Activated CD4-positive, alpha-beta T cell treated with anti-CD3 and anti-CD28 coated beads, Interleukin-2, amount 50 U/mL, for 24 hours (primary cell): ENCODE data around the gene CEP350.
A peak's percentile ranks its signal among the peaks of the same experiment; 100 is the strongest.
"Not testable (repeated sequence)": the region's sequence is repeated elsewhere in the genome, so short reads cannot be mapped to it uniquely, and the experiment has no call there.

Experiments used
- DNase-seq, 2 donors: peaks; one replicate each; pipeline ENCODE4 v3.0.0-alpha.2; 2020; ENCODE audit warnings: low read depth in 1 of 2, low spot score in 1 of 2

Gene CEP350

DNA sequence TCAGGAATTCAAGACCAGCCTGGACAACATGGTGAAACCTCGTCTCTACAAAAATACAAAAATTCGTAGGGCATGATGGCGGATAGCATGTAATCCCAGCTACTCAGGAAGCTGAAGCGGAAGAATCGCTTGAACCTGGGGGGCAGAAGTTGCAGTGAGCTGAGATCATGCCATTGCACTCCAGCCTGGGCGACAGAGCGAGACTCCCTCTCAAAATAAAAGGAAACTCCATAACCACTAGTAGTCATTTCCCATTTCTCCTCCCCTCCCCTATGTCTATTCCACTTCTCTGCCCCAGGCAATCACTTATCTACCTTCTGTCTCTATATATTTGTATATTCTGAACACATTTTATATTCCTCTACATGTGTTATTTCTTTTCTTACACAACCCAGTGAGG, 4.0 kb upstream of the CEP350 start:
- no peak for DNase-seq

DNA sequence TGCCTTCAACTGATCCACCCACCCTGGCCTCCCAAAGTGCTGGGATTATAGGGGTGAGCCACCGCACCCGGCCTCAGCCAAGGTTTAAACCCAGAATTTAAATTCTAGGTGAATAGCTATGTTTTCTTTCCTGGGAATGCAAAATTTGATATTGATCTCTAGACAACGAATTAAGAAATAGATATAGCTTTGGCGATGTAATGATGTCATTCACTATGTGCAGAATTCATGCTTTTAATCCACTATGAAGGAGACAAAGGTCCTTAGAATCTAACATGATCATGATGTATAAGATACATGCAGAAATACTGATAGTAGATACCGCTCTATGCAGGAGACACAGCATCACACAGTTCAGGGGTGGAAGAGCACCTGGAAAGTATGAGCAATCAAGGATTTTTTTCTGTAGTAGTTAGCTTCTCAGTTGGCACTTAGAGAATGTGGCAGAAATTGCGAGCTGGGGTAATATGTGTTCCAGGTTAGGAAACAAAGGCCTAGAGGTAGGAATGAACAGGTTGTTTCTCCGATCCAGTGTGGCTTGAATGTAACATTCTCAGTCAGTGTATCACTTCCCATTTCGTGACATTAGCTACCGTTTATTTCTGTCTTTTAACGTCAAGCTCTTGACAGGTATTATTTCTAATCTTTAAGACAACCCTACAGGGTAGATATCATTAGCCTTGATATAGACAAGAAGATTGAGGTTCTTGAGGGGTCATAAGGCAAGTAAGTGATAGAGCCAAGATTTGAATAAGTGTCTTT, 3.0 kb upstream of the CEP350 start:
- DNase-seq, result no peak

DNA sequence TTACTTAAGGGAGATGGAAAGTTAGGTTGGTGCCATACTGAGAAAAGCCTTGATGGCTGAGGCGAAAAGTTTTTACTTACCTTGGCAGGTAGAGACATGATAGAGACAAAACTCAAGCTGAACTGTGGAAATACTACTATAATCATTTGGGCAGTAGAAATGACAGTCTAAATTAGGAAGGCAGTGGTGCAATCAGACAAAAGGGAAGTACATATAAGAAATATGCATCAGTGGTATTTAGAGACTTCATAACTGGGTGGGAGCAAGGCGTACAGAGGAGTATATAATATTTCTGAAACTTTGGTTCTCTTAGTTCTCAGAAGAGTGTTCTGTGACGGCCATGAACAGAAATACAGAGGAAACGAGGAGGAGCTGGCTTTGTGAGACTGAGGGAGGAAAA, 2.4 kb upstream of the CEP350 start:
- DNase-seq, result no peak

DNA sequence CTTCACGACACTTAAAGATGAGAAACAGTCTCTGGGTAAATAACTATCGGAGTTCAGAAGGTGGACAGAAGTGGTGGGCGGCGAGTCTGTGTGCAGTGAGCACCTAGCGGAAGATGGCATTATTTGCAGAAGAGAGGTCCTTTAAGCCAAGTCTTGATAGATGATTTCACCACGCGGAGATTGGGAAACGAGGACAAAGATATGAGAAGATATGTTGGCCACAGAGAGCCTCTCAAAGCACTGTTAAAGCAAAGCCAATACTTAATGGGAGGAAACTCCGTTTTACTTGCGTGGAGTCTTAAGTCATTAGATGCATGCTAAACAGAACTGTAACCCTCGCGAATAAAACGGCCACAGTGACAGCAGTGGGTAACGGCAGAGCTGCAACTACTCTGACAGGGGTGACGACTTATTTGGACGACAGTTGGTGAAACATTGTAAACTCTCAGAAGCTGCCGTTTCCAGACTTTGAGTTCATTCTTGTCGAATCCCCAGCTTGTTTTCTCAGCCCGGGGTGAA, 577 bp upstream of the CEP350 start:
- DNase-seq, result peak in 1 of 2 donors; percentile 7

DNA sequence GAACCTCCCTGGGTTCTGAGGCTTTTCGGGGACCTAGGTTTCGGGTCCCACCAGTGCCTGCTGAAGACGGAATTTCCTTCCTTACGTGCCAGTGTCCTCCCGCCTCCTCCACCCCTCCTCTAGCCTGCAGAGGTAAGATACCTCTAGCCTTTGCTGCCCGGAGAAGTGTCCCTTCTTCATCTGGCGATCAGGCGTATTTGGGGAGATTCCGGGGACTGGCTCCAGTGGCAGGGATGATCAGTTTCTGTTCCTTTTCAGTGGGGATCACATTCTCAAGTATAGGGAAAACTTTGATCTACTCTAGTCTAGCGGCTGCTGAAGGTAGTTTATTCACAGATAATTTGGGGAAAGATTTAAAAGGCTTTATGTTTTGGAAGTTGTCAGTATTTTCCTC, 674 bp downstream of the CEP350 start:
- DNase-seq, result no peak

DNA sequence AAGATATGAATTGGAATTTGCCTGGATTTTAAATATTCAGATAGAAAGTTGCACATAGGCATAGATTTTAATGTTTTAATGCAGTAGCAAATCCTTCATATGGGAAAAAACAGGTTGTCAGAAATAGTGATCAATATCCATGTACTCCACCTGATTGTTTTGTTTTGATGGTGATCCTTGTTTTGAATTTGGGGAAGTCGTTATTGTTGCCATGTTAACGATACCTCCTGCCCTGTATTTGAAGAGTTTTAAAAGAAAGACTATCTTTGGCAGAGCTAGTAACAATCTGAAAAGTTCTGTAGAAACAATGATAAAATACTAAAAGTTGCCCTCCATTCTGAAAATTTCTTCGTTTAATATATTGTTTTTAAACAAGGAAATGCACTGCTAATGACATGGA, 1.1 kb downstream of the CEP350 start:
- DNase-seq, result no peak

DNA sequence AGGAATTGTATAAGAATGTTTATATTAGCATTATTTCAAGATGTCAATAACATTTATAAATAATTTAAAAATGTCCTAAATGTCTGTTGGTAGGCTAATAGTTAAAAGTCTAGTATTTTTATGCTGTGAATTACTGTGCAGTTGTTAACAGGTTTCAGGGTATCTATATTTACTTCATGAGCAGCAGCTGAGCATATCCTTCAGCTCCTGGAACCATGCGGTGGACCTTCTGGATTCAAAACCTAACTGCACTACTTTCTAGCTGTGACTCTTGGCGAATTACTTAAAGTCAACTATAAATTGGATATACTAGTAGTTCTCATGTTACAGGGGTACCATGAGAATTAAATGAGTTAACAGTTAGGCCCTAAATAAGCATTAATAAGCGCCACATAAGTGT, 3.7 kb downstream of the CEP350 start:
- no peak for DNase-seq

DNA sequence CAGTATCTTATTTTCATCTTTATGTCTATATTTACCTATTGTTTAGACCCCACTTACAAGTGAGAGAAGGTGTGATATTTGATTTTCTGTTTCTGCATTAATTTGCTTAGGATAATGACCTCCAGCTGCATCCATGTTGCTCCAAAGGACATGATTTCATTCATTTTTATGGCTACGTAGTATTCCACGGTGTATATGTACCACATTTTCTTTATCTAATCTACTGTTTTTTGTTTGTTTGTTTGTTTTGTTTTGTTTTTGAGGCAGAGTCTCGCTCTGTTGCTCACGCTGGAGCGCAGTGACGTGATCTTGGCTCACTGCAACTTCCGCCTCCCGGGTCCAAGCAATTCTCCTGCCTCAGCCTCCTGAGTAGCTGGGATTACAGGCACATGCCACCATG, 7.6 kb downstream of the CEP350 start:
- not testable (repeated sequence) for DNase-seq

DNA sequence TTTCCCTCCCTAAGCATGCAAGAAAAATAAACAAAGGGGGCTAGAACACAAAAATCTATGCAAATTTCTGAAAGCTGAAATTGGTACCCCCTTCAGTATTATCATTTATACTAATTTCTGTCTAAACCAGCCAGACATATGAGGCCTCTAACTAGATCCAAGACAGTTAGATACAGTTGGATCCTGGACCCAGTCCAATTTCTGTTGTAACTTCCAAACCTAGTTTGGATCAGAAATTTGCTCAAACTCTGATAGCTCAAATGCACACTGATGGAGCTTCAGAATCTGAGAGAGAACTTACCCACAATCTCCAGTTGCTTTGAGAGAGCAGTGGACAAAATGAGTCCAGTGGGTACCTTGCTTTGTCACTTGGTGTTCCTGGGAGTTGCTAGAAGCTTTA, 11.9 kb downstream of the CEP350 start:
- no peak for DNase-seq

DNA sequence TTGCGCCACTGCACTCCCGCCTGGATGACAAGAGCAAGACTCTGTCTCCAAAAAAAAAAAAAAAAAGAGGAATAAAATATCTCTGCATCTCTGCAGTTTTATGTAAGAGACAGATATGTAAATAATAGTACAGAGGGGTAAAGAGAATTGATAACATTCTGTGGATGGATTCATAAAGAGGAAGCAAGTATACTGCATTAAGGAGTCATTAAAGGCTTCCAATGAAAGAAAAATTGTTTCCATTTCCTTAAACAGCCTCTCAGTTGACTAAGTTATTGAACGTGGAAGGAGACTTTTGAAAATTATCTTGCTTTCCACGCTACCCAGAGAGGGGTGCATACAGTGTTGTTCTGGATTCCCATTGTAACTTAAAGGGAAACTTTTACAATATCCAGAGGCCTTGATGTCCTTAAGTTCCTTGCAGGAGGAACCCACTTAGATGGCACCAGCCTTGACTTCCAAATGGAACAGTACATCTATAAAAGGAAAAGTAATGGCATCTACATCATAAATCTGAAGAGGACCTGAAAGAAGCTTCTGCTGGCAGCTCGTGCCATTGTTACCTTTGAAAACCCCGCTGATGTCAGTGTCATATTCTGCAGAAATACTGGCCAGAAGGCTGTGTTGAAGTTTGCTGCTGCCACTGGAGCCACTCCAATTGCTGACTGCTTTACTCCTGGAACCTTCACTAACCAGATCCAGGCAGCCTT, 13.8 kb downstream of the CEP350 start:
- DNase-seq, result no peak

DNA sequence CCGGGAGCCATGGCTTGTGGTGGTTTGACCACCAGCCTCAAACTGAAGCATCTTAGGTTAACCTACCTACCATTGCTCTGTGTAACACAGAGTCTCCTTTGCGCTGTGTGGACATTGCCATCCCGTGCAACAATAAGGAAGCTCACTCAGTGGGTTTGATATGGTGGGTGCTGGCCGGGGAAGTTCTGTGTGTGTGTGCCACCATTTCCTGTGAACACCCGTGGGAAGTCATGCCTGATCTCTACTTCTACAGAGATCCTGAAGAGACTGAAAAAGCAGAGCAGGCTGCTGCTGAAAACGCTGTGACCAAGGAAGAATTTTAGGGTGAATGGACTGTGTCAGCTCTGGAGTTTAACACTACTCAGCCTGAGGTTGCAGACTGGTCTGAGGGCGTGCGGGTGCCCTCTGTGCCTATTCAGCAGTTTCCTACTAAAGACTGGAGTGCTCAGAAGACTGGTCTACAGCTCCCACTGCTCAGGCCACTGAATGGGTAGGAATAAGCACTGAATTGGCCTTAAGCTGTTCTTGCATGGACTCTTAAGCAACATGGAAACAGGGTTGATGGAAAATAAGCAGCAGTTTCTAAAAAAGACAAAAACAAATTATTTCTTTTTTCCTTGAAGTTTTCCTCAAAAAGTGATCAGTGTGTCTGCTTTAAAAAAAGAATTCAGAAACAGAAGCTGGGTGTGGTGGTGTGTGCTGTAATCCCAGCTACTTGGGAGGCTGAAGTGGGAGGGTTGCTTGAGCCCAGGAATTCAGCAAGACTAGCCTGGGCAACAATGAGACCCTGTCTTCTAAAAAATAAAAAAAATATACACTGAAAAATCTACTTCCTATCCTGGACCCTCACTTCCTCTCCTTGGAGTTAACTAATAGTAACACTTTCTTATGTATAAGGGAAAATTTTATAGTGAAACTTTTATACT, 14.6 kb downstream of the CEP350 start:
- DNase-seq, result no peak

DNA sequence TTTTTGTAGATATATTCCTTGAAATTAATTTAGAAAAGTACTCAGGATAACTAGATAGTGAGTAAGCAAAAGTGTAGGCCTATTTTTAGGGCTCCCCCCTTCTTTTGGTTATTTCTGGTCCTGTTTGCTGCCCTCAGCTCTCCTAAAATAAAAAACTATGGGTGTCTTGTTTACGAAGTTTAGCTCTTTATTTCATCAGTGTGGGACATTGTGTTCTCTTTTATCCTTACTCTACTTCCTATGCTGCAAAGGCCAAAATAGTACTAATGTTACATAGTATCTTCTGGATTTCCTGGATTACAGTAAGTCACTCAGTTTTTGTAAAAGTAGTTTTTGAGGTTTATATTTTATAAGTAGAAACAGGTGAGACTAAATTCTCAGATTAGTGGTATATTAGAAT, 15.4 kb downstream of the CEP350 start:
- no peak for DNase-seq

DNA sequence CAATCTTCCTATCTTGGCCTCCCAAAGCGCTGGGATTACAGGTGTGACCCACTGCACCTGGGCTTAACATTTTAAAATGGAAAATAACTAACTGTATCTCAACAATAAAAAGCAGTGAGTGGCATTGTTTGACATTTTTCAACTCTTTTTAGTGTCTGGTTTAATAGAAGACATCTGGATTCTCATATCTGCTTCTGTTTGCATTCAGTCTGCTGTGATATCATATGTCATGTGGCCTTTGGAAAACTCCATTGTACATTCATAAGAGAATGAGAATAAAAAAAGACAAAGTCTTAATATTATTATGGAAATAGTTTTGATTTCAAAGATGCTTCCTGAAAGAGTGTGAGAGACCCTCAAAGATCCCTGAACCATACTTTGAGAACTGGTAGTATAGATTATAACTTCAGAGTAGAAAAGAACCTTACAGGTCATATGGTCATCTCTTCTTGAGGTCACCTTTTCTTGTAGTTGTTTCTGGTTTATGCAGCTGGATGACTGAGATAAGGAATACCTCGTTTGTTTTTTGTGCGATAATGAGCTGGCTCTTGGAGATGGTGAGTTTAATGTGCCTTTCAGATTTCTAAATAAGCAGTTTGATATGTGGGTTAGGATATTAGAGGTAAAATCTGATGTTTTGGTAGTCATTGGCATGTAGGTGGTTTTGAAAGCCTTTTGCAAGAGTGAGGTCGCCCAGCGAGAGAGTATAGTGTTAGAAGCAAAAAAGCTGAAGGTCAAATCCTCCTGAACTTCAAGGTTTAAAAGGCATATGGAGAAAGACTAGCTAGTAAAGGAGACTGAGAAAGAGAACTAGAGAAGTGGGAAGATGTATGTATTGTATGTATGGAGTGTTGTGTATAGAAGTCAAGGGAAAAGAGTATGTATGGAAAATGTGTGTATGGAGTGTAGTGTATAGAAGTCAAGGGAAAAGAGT, 17.2 kb downstream of the CEP350 start:
- no peak for DNase-seq

DNA sequence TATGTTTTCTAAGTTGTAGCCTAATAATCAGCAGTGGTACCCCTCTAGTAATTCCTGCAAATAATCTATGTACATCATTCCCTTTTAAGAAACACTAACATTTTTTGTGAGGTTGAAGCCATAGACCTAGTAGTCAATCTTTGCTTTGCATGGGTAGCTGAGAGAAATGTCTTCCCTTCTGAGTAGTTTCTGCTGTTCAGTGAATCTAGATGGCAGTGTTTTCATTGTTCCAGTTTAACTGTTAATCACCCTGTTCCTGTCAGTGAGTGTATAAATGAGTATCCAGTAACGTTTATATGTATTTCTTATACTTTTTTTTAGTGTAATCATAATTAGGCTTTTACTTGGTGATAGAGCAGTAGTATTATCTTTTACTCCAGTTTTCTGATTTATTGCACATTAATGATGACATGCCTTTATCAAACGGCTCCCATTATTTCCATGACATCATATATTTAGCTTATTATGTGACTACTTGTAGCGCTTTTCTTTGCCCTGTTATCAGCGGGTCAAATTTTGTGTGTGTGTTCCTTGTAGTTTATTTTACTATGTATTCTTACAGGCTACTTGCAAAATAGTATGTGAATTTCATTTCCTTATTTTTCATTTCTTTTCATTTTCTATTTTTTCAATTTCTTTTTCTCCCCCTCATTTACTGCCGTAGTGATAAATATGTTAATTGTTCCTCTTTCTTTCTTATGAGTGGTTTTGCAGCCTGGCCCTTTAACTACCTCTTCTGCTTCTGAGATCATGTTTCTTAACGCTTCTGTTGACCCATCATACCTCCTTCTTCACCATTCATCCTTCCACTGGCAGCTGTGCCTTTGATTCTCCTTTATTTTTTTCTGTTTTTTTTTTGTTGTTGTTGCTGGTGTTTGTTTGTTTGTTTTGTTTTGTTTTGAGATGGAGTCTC, 18.8 kb downstream of the CEP350 start:
- no peak for DNase-seq

DNA sequence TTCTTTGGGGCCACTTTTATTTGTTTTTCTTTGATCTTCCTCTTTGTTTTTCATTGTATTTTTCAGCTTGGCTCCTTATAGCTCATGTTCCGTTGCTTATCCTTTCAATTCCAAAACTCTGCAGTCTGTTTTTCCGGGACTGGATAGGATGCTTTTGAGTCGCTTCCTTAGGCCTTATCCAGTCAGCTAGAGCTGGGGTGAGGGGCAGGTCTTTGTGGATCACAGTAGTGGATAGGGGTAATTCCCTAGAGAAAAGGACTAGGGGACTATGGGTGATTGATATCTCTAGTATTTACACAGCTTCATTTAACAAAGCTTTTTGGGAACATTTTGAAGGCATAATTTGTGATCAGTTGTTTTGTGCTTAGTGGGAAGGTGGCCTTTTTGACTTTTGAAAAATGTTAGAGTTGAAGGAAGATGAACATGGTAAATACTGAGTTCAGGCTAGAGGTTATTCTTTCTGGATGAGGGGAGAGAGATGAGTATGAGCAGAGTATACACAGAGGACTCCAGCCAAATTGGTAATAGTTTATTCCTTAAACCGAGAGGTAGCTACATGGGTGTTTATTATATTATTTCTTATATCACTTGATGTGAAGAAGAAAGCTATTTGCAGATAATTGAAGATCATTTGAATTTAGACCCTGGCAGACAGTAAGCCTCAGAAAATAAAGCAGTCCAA, 22.5 kb downstream of the CEP350 start:
- DNase-seq, result no peak

DNA sequence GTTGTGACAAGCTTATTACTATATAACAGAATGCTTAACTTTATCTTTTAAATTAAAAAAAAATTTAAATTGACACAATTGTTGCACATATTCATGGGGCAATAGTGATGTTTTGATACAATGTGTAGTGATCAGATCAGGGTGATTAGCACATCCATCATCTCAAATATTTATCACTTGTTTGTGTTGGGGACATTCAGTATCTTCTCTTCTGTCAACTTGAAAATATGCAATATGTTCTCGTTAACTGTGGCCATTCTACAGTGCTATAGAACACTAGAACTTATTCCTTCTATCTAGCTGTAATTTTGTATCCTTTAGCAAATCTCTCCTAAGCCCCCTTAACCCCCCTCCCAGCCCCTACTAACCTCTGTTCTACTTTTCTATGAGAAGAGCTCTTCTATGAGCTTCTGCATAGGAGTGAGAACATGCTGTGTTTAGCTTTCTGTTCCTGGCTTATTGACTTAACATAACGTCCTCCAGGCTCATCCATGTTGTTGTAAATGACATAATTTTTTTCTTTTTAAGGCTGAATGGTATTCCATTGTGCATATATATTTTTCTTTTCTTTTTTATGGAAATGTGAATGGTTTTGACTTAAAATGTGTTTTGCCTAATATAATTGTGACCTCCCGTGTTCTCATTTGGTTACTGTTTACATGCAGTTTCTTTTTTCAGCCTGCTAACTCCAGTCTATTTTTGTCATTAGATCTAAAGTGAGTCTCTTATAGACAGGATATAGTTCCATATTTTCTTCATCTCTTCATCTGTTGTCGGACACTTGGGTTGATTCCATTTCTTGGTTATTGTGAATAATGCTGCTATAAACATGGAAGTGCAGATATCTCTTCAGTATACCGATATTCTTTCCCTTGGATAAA, 23.8 kb downstream of the CEP350 start:
- DNase-seq, result no peak

DNA sequence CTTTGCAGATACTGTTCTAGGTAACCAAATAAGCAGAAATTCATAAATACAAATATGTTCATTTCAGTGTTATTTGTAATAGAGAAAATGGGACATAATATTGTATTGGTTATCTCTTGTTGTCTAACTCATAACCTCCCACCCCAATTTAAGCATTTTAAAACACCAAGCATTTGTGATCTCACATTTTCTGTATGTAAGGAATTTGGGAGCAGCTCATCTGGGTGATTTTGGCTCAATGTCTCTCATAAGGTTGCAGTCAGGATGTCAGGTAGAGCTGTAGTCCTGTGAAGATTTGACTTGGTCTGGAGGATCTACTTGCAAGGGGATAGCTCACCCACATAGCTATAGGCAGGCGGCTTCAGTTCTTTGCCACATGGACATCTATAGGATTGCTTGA, 29.5 kb downstream of the CEP350 start:
- DNase-seq, result no peak

DNA sequence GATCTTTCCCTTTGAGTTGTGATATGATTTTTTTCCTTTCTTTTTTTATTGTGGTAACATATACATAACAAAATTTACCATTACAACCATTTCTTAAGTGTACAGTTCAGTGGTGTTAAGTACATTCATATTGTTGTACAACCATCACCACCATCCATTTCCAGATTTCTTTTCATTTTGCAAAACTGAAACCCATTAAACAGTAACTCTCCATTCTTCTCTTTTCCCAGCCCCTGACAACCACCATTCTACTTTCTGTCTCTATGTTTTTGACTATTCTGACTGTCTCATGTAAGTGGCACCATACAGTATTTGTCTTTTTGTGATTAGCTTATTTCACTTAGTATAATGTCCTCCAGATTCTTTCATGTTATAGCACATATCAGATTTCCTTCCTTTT, 30.3 kb downstream of the CEP350 start:
- no peak for DNase-seq
